WTC11 (cell line): Measurements from ENCODE around the gene PRR15L. TPM values are rescaled to one million over a fixed set of nuclear protein-coding genes. Genes with fewer than 3 reads are reported as not detected.

Experiments
- ATAC-seq: fragments of 200-7000 bp; cut with Tn5 transposase; 2 replicates; pipeline ENCODE4 v1.10.0; 2021; ENCODE audit warnings: mild to moderate bottlenecking, moderate library complexity
- CTCF ChIA-PET: fragments of 300-600 bp; sonication (Branson Sonifier 250); formaldehyde crosslinking; loops from one replicate; lab custom pipeline; 2021; ENCODE audit warnings: antibody characterized with exemption; lab: Charles Lee
- POLR2A ChIA-PET: fragments of 350-600 bp; sonication (Branson Sonifier 250); formaldehyde crosslinking; loops from one replicate; lab custom pipeline; 2021; ENCODE audit warnings: antibody characterized with exemption; lab: Charles Lee
- DNase-seq: peaks from one replicate; pipeline ENCODE4 v3.0.0; 2021; ENCODE audit warnings: low spot score
- H3K27ac Mint-ChIP-seq: 2 replicates; pipeline ENCODE4 v1.8.0; 2021; ENCODE audit warnings: mixed read lengths
- H3K27me3 Mint-ChIP-seq: 2 replicates; pipeline ENCODE4 v1.8.0; 2021; ENCODE audit warnings: low read depth, mild to moderate bottlenecking, moderate library complexity, mixed read lengths
- H3K36me3 Mint-ChIP-seq: 2 replicates; pipeline ENCODE4 v1.8.0; 2021; ENCODE audit warnings: mixed read lengths
- H3K4me1 Mint-ChIP-seq: 2 replicates; pipeline ENCODE4 v1.8.0; 2022; ENCODE audit warnings: mixed read lengths
- H3K4me3 Mint-ChIP-seq: 2 replicates; pipeline ENCODE4 v1.8.0; 2021; ENCODE audit warnings: mild to moderate bottlenecking, moderate library complexity, mixed read lengths
- H3K9me3 Mint-ChIP-seq: 2 replicates; pipeline ENCODE4 v1.8.0; 2021; ENCODE audit warnings: mixed read lengths
- ATF2 ChIP-seq: sonication (generic); formaldehyde crosslinking; IDR thresholded peaks from 2 replicates; pipeline ENCODE4 v1.8.1; 2022; ENCODE audit warnings: low read depth, missing genetic modification reagents, borderline replicate concordance
- CTCF ChIP-seq: fragments of 200-600 bp; IDR thresholded peaks from 2 replicates; pipeline ENCODE4 v1.8.0; 2022; ENCODE audit warnings: antibody characterized with exemption
- E2F4 ChIP-seq: sonication (generic); formaldehyde crosslinking; IDR thresholded peaks from 2 replicates; pipeline ENCODE4 v1.8.1; 2022; ENCODE audit warnings: low read depth, mild to moderate bottlenecking, moderate library complexity, missing genetic modification reagents, borderline replicate concordance
- E2F5 ChIP-seq: sonication (generic); formaldehyde crosslinking; IDR thresholded peaks from 2 replicates; pipeline ENCODE4 v1.8.1; 2022; ENCODE audit warnings: mild to moderate bottlenecking, moderate library complexity, missing genetic modification reagents
- ELF4 ChIP-seq: sonication (generic); formaldehyde crosslinking; IDR thresholded peaks from 2 replicates; pipeline ENCODE4 v1.8.1; 2022; ENCODE audit warnings: low read depth, mild to moderate bottlenecking, moderate library complexity, missing genetic modification reagents
- ERG ChIP-seq: fragments of 250-450 bp; sonication (Bioruptor Pico); IDR thresholded peaks from 2 replicates; pipeline ENCODE4 v1.8.0; 2021; ENCODE audit warnings: mild to moderate bottlenecking
- ETV6 ChIP-seq: sonication (generic); formaldehyde crosslinking; IDR thresholded peaks from 2 replicates; pipeline ENCODE4 v1.8.1; 2022; ENCODE audit warnings: mild to moderate bottlenecking, missing genetic modification reagents
- MYBL2 ChIP-seq: sonication (generic); formaldehyde crosslinking; IDR thresholded peaks from 2 replicates; pipeline ENCODE4 v1.8.1; 2023; ENCODE audit warnings: mild to moderate bottlenecking, moderate library complexity, missing genetic modification reagents
- OVOL2 ChIP-seq: fragments of 250-450 bp; sonication (Bioruptor Pico); IDR thresholded peaks from 2 replicates; pipeline ENCODE4 v1.9.0; 2021; ENCODE audit warnings: mild to moderate bottlenecking, borderline replicate concordance
- PRRX2 ChIP-seq: fragments of 250-450 bp; sonication (Bioruptor Pico); IDR thresholded peaks from 2 replicates; pipeline ENCODE4 v1.8.0; 2021; ENCODE audit warnings: mild to moderate bottlenecking
- SOX15 ChIP-seq: fragments of 250-450 bp; sonication (Bioruptor Pico); IDR thresholded peaks from 2 replicates; pipeline ENCODE4 v1.9.0; 2021; ENCODE audit warnings: mild to moderate bottlenecking
- TP53 ChIP-seq: sonication (generic); formaldehyde crosslinking; IDR thresholded peaks from 2 replicates; pipeline ENCODE4 v1.8.1; 2023; ENCODE audit warnings: mild to moderate bottlenecking, missing genetic modification reagents
- ZBTB21 ChIP-seq: sonication (generic); formaldehyde crosslinking; IDR thresholded peaks from 2 replicates; pipeline ENCODE4 v1.8.1; 2023; ENCODE audit warnings: mild to moderate bottlenecking, missing genetic modification reagents, borderline replicate concordance
- ZNF121 ChIP-seq: sonication (generic); formaldehyde crosslinking; IDR thresholded peaks from 2 replicates; pipeline ENCODE4 v1.8.0; 2023; ENCODE audit warnings: missing genetic modification reagents
- ZNF138 ChIP-seq: sonication (generic); formaldehyde crosslinking; conservative IDR thresholded peaks from 2 replicates; pipeline ENCODE4 v1.8.1; 2022; ENCODE audit warnings: mild to moderate bottlenecking, moderate library complexity, missing genetic modification reagents
- ZNF219 ChIP-seq: sonication (generic); formaldehyde crosslinking; IDR thresholded peaks from 2 replicates; pipeline ENCODE4 v1.8.0; 2023; ENCODE audit warnings: missing genetic modification reagents, mild to moderate bottlenecking, borderline replicate concordance
- ZNF232 ChIP-seq: sonication (generic); formaldehyde crosslinking; IDR thresholded peaks from 2 replicates; pipeline ENCODE4 v1.8.0; 2022; ENCODE audit warnings: mild to moderate bottlenecking, missing genetic modification reagents
- ZNF263 ChIP-seq: sonication (generic); formaldehyde crosslinking; IDR thresholded peaks from 2 replicates; pipeline ENCODE4 v1.8.1; 2022; ENCODE audit warnings: low read depth, mild to moderate bottlenecking, moderate library complexity, missing genetic modification reagents
- ZNF423 ChIP-seq: fragments of 250-450 bp; sonication (Bioruptor Pico); IDR thresholded peaks from 2 replicates; pipeline ENCODE4 v2.1.2; 2022; ENCODE audit warnings: mild to moderate bottlenecking, moderate library complexity
- total RNA-seq: library from RNA; stranded (reverse); gene quantifications from 3 replicates; pipeline ENCODE4 v1.2.3, GENCODE V29; 2021

The PRR15L gene
- total RNA-seq, 1 experiment from 2014 or later, result 0.59 TPM

GRCh38 chr17:48004983-48005382 is 47.3 kb upstream of the PRR15L start:
- ATAC-seq (no peak), DNase-seq (no peak)
- TF ChIP-seq CTCF (no peak), PRRX2 (CRISPR knock-in tag) (no peak), MYBL2 (CRISPR knock-in tag) (no peak), E2F4 (CRISPR knock-in tag) (no peak), ELF4 (CRISPR knock-in tag) (no peak)
- TF ChIP-seq, all 79 proteins: peak for 0
- H3K4me3 Mint-ChIP-seq, result no peak overlapping the region
- ChIA-PET POLR2A (no interaction called here), CTCF (interaction anchor here (0.6 to 5.1 kb wide), 12 partner anchors 9 to 108 kb away, joined by 3 to 33 read pairs (median 6); partner anchors contain the start of gene CDK5RAP3)
- H3K36me3 Mint-ChIP-seq, result no peaks in the 10 kb centered on the region
- no peak overlapping the region for H3K27ac Mint-ChIP-seq
- H3K4me1 Mint-ChIP-seq, result peaks cover 46% of the 10 kb centered on the region
- no peaks in the 10 kb centered on the region; the same call in 1 of the 2 replicates for H3K27me3 Mint-ChIP-seq
- no peaks in the 10 kb centered on the region; the same call in 1 of the 2 replicates for H3K9me3 Mint-ChIP-seq

- CTCF ChIA-PET, result interaction anchor here (0.8 to 5.1 kb wide), 19 partner anchors 8 to 156 kb away, joined by 3 to 33 read pairs (median 6); partner anchors contain the start of genes CDK5RAP3 and PNPO
- H3K4me1 Mint-ChIP-seq, result peaks cover 52% of the 10 kb centered on the region
Measured at GRCh38 chr17:48003417-48004151, 45.9 kb upstream of the PRR15L start.

GRCh38 chr17:48002916-48003416 is 45.3 kb upstream of the PRR15L start:
- H3K27ac Mint-ChIP-seq, result peak overlapping the region; percentile 75
- ATAC-seq, result peak; percentile 15; the same call in 1 of the 2 replicates

More at GRCh38 chr17:48003417-48004151, 45.9 kb upstream of the PRR15L start:
- Mint-ChIP-seq H3K27me3 (no peaks in the 10 kb centered on the region; the same call in 1 of the 2 replicates), H3K4me3 (peak overlapping the region; percentile 13), H3K27ac (peak overlapping the region; percentile 41), H3K36me3 (no peaks in the 10 kb centered on the region), H3K9me3 (no peaks in the 10 kb centered on the region; the same call in 1 of the 2 replicates)
- ATAC-seq, result peak; percentile 80
- peak; percentile 50 for DNase-seq
- POLR2A ChIA-PET, result interaction anchor here (0.6 to 1.3 kb wide), 4 partner anchors 9 to 92 kb away, joined by 4 to 9 read pairs (median 6); partner anchors contain the start of gene NFE2L1
- no peak for TF ChIP-seq MYBL2 (CRISPR knock-in tag)
- 0 out of 2 replicates have a peak, but pooled peaks have one; percentile 20 for TF ChIP-seq ZBTB21 (CRISPR knock-in tag)
- TF ChIP-seq ZNF423, result peak; percentile 49; the same call in 1 of the 2 replicates
- no peak for TF ChIP-seq ZNF138 (CRISPR knock-in tag)
- TF ChIP-seq ZNF121 (CRISPR knock-in tag), result no peak
- no peak for TF ChIP-seq OVOL2 (CRISPR knock-in tag)
- no peak for TF ChIP-seq ATF2 (CRISPR knock-in tag)
- no peak for TF ChIP-seq SOX15 (CRISPR knock-in tag)
- no peak for TF ChIP-seq E2F5 (CRISPR knock-in tag)
- TF ChIP-seq TP53 (CRISPR knock-in tag), result peak; percentile 69; the same call in 1 of the 2 replicates
- no peak for TF ChIP-seq PRRX2 (CRISPR knock-in tag)
- no peak for TF ChIP-seq ZNF219

More at GRCh38 chr17:48002916-48003416, 45.3 kb upstream of the PRR15L start:
- no peaks in the 10 kb centered on the region; the same call in 1 of the 2 replicates for H3K27me3 Mint-ChIP-seq
- DNase-seq, result no peak
- ChIA-PET CTCF (interaction anchor here (0.8 to 5.1 kb wide), 16 partner anchors 8 to 156 kb away, joined by 3 to 33 read pairs (median 8); partner anchors contain the start of genes CDK5RAP3 and PNPO), POLR2A (interaction anchor here (0.6 to 1.3 kb wide), 3 partner anchors 9 to 91 kb away, joined by 4 to 9 read pairs (median 6); partner anchors contain the start of gene NFE2L1)
- H3K36me3 Mint-ChIP-seq, result no peaks in the 10 kb centered on the region
- H3K4me1 Mint-ChIP-seq, result peaks cover 52% of the 10 kb centered on the region
- no peaks in the 10 kb centered on the region for H3K9me3 Mint-ChIP-seq
- no peak for TF ChIP-seq ERG (CRISPR knock-in tag)
- no peak for TF ChIP-seq ZNF263 (CRISPR knock-in tag)
- 0 out of 2 replicates have a peak, but pooled peaks have one; percentile 11 for TF ChIP-seq ETV6 (CRISPR knock-in tag)
- TF ChIP-seq ZNF232 (CRISPR knock-in tag), result no peak
- peak overlapping the region; percentile 21 for H3K4me3 Mint-ChIP-seq
